ENCODE data around the gene PHC3.

Gene PHC3, protein sequence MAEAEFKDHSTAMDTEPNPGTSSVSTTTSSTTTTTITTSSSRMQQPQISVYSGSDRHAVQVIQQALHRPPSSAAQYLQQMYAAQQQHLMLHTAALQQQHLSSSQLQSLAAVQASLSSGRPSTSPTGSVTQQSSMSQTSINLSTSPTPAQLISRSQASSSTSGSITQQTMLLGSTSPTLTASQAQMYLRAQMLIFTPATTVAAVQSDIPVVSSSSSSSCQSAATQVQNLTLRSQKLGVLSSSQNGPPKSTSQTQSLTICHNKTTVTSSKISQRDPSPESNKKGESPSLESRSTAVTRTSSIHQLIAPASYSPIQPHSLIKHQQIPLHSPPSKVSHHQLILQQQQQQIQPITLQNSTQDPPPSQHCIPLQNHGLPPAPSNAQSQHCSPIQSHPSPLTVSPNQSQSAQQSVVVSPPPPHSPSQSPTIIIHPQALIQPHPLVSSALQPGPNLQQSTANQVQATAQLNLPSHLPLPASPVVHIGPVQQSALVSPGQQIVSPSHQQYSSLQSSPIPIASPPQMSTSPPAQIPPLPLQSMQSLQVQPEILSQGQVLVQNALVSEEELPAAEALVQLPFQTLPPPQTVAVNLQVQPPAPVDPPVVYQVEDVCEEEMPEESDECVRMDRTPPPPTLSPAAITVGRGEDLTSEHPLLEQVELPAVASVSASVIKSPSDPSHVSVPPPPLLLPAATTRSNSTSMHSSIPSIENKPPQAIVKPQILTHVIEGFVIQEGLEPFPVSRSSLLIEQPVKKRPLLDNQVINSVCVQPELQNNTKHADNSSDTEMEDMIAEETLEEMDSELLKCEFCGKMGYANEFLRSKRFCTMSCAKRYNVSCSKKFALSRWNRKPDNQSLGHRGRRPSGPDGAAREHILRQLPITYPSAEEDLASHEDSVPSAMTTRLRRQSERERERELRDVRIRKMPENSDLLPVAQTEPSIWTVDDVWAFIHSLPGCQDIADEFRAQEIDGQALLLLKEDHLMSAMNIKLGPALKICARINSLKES

DNA sequence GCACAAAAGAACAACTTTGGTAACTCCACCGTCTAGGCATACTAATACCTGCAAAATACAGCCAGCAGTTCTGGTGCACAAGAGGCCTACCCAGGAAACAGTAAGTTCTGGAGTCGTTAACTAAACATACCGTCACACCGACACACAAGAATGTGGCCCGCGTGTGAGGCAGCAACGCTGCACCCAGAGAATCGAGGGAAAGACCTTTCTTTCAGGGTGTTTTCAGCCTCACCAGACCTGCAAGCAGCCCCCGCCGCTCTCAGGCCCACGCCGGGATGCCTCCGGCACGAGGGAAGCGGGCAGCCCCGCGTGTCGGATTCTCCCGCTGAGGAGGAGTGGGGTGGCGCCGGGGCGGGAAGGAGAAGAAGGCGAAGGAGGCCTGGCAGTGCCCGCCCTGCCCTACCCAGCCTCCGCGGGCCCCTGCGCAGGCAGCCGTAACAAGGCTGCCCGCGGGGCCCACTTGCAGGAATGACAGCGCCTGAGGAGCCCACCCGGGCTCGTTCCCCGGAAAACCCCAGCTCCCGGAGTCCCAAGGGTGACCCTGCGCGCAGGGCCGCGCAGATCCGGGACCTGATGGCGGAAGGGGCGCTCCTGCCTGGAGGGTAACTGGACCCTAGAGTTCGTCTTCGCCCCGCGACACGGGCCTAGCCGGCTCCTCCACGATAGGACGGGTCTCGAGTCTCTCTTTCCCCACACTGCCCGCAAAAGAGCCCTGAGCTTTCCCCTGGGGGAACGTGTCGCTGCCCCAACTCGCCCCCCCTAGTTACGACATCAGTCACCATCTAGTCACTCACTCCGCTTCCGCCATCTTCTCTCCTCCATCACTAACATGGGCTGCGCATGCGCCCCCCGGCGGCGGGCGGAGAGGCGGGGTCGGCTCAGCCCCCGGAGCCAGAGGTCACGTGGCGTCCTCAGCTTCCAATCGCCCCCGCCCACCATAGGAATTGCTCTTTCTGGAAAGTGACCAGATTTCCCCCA lies at the start of gene PHC3:
Gene PHC3 (minus strand): TSS at position 826 of the 978 bp plus-strand sequence. CDS start 18 bp downstream, at position 808.
- in situ Hi-C loops (cut with MboI; ENCODE audit: low sequenced_read_pairs, unreplicated experiment) = loop anchor here (25.0 kb wide), 1 partner anchor 631 kb away; no protein-coding TSS in a partner anchor
- TF ChIP-seq, protein P1, sequence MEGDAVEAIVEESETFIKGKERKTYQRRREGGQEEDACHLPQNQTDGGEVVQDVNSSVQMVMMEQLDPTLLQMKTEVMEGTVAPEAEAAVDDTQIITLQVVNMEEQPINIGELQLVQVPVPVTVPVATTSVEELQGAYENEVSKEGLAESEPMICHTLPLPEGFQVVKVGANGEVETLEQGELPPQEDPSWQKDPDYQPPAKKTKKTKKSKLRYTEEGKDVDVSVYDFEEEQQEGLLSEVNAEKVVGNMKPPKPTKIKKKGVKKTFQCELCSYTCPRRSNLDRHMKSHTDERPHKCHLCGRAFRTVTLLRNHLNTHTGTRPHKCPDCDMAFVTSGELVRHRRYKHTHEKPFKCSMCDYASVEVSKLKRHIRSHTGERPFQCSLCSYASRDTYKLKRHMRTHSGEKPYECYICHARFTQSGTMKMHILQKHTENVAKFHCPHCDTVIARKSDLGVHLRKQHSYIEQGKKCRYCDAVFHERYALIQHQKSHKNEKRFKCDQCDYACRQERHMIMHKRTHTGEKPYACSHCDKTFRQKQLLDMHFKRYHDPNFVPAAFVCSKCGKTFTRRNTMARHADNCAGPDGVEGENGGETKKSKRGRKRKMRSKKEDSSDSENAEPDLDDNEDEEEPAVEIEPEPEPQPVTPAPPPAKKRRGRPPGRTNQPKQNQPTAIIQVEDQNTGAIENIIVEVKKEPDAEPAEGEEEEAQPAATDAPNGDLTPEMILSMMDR (IDR thresholded peaks at IDR 0.05; ENCODE audit: borderline replicate concordance, control extremely low read depth, extremely low read depth, insufficient read depth, missing control alignments) = no peak
- DNase-seq (ENCODE audit: low spot score) = peak; percentile 98

DNA sequence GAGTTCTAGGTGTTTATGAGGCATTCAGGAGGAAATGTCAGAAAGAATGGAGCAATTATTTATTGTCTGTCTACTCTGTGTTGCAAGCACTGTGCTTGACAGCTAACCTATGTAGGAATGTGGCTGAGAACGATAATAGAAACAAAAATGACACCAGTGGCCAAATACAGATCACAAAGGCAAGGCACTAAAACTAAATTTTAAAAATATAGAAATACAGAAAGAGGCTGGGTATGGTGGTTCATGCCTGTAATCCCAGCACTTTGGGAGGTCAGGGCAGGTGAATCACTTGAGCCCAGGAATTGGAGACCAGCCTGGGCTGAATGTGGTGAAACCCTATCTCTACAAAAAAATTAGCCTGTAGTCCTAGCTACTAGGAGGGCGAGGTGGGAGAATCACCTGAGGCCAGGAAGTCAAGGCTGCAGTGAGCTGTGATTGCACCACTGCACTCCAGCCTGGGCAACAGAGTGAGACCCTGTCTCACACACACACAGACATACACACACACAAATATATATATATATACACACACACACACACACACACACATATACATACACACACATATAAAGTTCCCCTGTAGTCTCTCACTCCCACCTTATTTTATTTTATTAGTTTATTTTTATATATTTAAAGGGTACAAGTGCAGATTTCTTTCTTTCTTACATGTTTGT lies 46.7 kb upstream of the PHC3 start:
- DNase-seq (ENCODE audit: low spot score) = no peak
- TF ChIP-seq, protein P1 (IDR thresholded peaks at IDR 0.05; ENCODE audit: borderline replicate concordance, control extremely low read depth, extremely low read depth, insufficient read depth, missing control alignments) = no peak
- in situ Hi-C loops (cut with MboI; ENCODE audit: low sequenced_read_pairs, unreplicated experiment) = no loop called here

DNA sequence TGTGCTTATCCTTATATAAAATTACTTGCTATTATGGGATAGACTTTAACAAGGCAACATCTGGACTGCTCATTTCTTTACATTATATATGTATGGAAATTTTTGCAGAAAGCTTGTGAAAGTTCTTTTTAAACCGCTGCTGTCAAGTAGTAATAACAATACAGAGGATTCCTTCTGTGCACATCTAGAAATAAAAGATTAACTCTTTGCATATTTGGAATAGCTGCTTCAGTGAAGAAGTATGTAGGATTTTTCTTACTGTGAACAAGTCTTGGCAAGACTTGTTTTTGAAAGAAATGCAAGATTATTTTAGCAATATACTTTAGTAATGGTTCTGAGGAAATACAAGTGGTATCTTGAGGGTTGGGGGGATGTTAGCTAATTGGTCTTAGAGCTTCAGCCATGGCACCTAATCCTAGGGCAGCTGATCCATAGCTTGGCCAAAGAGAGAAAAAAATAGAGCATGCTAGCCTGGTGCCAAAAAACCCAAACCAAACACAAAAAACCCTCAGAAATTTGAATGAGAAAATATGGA lies 45.0 kb upstream of the PHC3 start:
- in situ Hi-C loops (cut with MboI; ENCODE audit: low sequenced_read_pairs, unreplicated experiment) = no loop called here
- no peak for DNase-seq (ENCODE audit: low spot score)
- TF ChIP-seq, protein P1 (IDR thresholded peaks at IDR 0.05; ENCODE audit: borderline replicate concordance, control extremely low read depth, extremely low read depth, insufficient read depth, missing control alignments) = no peak

DNA sequence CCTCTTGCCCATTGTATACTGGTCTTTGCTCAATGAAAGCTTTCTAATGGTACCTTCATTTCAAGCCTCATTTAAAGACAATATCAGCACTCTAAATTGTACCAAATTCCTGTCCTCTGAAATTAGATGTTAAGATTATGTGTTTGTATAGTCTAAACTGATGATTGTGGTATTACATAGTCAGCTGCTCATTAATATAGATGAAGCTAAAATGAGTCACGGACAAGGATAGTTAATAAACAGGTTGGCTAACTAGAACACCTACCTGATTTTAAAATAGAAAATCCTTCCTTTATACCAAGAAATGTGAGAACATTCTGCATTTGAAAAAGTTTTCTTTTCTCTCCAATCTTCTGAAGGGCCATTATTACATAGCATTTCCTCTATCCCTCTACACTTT lies 43.6 kb upstream of the PHC3 start:
- no peak for DNase-seq (ENCODE audit: low spot score)
- in situ Hi-C loops (cut with MboI; ENCODE audit: low sequenced_read_pairs, unreplicated experiment) = no loop called here
- TF ChIP-seq, protein P1 (IDR thresholded peaks at IDR 0.05; ENCODE audit: borderline replicate concordance, control extremely low read depth, extremely low read depth, insufficient read depth, missing control alignments) = no peak

DNA sequence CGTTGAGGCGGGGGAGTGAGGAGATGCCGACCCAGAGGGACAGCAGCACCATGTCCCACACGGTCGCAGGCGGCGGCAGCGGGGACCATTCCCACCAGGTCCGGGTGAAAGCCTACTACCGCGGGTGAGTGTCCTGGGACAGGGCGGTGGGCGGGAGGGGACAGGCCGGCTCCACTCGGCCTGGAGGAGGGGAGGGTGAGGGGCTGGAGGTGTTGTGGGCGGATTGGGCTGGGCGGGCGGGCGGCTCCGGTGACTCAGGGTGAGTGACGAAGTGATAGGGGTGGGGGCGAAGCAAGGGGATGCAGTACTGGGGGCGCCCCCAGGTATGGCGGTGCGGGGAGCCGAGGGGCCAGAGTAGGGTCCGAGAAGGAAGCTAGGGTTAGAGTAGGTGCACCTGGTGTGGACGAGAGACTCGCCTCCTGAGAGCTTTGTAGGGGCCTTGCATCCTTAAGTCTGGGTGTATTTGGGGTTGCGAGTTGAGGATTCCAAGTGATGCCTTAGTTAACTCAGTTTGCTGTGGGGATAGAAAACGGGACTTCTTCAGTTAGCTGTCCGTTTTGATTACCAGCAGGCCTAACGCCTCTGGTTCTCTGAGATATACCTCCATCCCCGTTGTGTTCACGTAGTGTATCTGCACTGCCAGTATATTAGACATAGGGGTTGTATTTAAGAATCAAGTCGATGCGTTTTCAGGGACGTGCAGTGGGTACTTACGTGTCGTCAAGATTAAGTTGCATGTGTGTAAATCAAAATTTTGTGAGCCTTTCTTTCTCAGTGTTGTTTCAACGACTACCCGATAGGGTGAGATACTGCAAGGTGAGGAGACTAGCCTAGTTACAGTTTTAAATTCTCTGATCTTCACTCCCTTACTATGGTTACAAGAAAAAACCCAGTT lies 41.4 kb upstream of the PHC3 start:
- DNase-seq (ENCODE audit: low spot score) = peak; percentile 65
- in situ Hi-C loops (cut with MboI; ENCODE audit: low sequenced_read_pairs, unreplicated experiment) = no loop called here

More for the DNA sequence above, 41.4 kb upstream of the PHC3 start:
- TF ChIP-seq, protein P1 (IDR thresholded peaks at IDR 0.05; ENCODE audit: borderline replicate concordance, control extremely low read depth, extremely low read depth, insufficient read depth, missing control alignments) = no peak

Measured in GM13976 (cell line).